Activated naive CD4-positive, alpha-beta T cell treated with anti-CD3 and anti-CD28 coated beads for 36 hours (primary cell): Measurements from ENCODE around the gene UBXN6. TPM values are rescaled to one million over a fixed set of nuclear protein-coding genes. Genes with fewer than 3 reads are reported as not detected.

Source experiments
- CTCF ChIA-PET: fragments of 350-600 bp; sonication (Branson Sonifier 250); formaldehyde crosslinking; loops from one replicate; lab custom pipeline; 2021; ENCODE audit warnings: antibody characterized with exemption; lab: Charles Lee
- DNase-seq: peaks from one replicate; pipeline ENCODE4 v3.0.0-alpha.2; 2020
- H3K27ac Mint-ChIP-seq: one replicate; pipeline ENCODE4 v1.8.0; 2021; ENCODE audit warnings: mild to moderate bottlenecking, mixed read lengths
- H3K27me3 Mint-ChIP-seq: one replicate; pipeline ENCODE4 v1.8.0; 2021; ENCODE audit warnings: low read depth, mixed read lengths
- H3K36me3 Mint-ChIP-seq: one replicate; pipeline ENCODE4 v1.8.0; 2021; ENCODE audit warnings: low read depth, mixed read lengths
- H3K4me1 Mint-ChIP-seq: one replicate; pipeline ENCODE4 v1.8.0; 2021; ENCODE audit warnings: low read depth, mixed read lengths
- H3K4me3 Mint-ChIP-seq: one replicate; pipeline ENCODE4 v1.8.0; 2021; ENCODE audit warnings: mild to moderate bottlenecking, moderate library complexity, mixed read lengths
- H3K9me3 Mint-ChIP-seq: one replicate; pipeline ENCODE4 v1.8.0; 2021; ENCODE audit warnings: mixed read lengths
- intact Hi-C: fragments of 100-400 bp; cut with micrococcal nuclease; formaldehyde crosslinking; loops from one replicate; pipeline ENCODE4 v1.15.1; 2023
- total RNA-seq, 2 experiments: library from RNA; stranded (reverse); gene quantifications; one replicate each; pipeline ENCODE4 v1.2.3, GENCODE V29; 2021

UBXN6 gene, protein sequence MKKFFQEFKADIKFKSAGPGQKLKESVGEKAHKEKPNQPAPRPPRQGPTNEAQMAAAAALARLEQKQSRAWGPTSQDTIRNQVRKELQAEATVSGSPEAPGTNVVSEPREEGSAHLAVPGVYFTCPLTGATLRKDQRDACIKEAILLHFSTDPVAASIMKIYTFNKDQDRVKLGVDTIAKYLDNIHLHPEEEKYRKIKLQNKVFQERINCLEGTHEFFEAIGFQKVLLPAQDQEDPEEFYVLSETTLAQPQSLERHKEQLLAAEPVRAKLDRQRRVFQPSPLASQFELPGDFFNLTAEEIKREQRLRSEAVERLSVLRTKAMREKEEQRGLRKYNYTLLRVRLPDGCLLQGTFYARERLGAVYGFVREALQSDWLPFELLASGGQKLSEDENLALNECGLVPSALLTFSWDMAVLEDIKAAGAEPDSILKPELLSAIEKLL
- total RNA-seq, result 10 to 100 TPM; 28.7 to 36.2 TPM

DNA sequence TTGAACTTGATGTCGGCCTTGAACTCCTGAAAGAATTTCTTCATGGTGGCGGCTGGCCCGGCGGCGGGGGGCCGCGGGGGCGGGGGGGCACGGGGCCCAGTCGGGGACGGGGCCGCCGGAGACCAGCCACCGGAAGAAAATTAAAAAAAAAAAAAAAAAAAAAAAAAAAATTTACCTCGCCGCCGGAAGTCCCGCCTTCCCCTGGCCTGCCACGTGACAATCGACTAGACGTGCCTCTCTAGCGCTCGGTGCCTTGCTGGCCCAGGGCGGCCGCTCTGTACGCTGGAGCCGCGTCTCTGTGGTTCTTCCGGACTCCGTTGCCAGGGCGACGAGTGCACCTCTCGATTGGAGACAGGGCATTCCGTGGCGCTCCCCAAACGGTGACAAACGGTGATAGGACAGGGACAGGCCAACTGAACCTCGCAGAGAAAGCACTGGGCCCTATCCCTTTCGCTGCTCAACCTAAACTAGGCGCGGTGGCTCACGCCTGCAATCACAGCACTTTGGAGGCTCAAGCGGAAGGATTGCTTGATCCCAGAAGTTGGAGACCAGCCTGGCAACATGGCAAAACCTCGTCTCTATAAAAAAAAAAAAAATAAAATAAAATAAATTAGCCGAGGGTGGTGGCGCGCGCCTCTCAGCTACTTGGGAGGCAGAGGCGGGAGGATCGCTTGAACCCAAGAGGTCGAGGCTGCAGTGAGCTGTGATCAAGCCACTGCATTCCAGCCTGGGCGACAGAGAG, at the start of gene UBXN6:
UBXN6 (minus strand) TSS at position 141 of the 742 bp plus-strand sequence; CDS start at position 44, 97 bp downstream.
- Mint-ChIP-seq H3K27me3 (no peaks in the 10 kb centered on the region), H3K4me1 (peaks cover 12% of the 10 kb centered on the region), H3K36me3 (no peaks in the 10 kb centered on the region), H3K27ac (peak within 1 kb of the TSS; percentile 85), H3K9me3 (no peaks in the 10 kb centered on the region), H3K4me3 (peak within 1 kb of the TSS; percentile 86)
- peak; percentile 99 for DNase-seq
- CTCF ChIA-PET, result no interaction called here
- intact Hi-C loops, result loop anchor here (1.0 to 5.0 kb wide), 4 partner anchors 13 to 334 kb away; partner anchors contain the start of genes CHAF1A, FEM1A and YJU2

DNA sequence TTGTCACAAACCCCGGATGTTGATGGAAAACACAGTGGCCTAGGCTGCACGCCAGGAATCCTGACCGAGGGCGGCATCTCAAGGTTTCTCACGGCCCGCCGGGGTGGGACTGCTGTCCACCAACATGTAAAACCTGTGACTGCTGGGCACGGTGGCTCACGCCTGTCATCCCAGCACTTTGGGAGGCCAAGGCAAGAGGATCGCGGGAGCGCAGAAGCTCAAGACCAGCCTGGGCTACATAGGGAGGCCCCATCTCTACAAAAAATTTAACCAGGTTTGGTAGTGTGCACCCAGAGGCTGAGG, 49.5 kb upstream of the UBXN6 start:
- no peaks in the 10 kb centered on the region for H3K9me3 Mint-ChIP-seq
- intact Hi-C loops, result no loop called here
- CTCF ChIA-PET, result interaction anchor here (1.5 kb wide), 1 partner anchor 17 kb away, joined by 3 read pairs; no protein-coding TSS in a partner anchor
- no peaks in the 10 kb centered on the region for H3K36me3 Mint-ChIP-seq
- DNase-seq, result no peak
- H3K27ac Mint-ChIP-seq, result no peak overlapping the region
- H3K27me3 Mint-ChIP-seq, result no peaks in the 10 kb centered on the region
- H3K4me1 Mint-ChIP-seq, result peaks cover 6% of the 10 kb centered on the region
- H3K4me3 Mint-ChIP-seq, result no peak overlapping the region

DNA sequence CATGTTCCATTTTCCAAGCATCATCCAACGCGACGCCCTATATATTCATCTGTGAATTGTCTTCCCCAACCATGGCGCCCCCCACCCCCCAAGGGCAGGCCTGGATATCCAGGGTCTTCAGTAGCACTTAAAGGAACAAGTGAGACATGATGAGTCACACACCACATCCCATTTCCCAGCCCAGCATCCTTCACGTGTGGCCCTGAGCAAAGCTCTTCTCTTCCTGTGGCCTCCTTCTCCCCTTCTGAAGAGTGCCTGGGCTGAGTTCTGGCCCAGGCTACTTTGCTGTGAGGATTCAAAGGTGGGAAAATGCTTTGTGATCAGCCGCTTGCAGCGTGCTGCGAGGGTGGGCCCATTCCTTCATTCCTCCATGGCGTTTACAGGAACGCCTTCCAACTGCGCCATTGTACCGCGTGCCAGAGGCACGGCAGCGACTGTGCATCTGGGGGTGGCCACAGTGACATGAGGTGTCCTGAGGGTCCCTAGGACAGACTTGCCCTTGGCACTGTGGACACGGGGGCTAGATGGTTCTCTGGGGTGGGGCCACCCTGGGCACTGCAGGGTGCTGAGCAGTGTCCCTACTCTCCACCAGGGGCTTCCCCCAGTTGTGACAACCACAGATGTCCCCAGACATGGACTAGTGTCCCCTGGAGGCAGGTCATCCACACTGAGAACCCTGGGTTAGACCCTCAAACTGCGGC, 49.0 kb upstream of the UBXN6 start:
- Mint-ChIP-seq H3K4me1 (peaks cover 6% of the 10 kb centered on the region), H3K27ac (no peak overlapping the region), H3K36me3 (no peaks in the 10 kb centered on the region), H3K27me3 (no peaks in the 10 kb centered on the region), H3K4me3 (no peak overlapping the region), H3K9me3 (no peaks in the 10 kb centered on the region)
- CTCF ChIA-PET, result interaction anchor here (1.5 kb wide), 1 partner anchor 18 kb away, joined by 3 read pairs; no protein-coding TSS in a partner anchor
- DNase-seq, result peak; percentile 24
- intact Hi-C loops, result no loop called here

DNA sequence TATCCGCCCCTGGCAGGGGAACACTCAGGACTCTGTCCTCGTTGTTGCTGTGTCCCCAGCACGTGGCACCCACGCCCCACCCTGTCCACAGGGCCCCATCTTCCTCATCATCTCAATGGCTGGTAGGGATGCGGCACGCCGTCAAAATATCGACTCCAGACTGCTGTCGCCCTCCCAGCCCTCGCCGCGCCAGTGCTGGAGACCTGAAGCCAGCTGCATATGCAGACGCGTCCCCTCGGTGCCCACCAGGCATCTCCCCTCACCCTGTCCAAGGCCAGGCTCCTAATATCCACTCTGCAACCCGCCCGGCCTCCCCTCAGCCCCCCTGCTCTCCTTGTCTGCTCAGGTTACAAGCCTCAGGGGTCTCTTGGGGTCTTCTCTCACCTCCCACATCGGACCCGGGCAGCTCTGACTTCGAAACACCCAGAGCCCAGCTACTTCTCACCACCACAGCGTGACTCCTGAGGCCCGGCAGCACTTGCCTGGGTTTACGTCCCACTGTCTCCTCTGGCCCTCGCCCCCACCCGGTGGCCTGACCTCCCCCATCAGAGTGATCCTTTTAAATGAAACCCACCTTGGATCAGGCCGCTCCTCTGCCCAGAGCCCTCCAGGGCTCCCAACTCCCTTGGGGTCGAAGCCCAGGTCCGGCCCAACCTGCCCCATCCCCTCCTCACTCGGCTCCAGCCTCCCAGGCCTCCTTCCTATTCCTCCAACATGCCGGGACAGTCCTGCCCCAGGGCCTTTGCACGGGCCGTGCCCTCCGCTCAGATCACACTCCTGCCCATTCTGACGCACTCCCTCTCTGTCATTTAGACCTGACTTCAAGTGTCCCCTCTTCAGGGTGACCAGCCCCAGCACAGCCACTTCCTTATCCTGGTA, 48.2 kb upstream of the UBXN6 start:
- Mint-ChIP-seq H3K27me3 (no peaks in the 10 kb centered on the region), H3K27ac (no peak overlapping the region), H3K9me3 (no peaks in the 10 kb centered on the region), H3K4me1 (peaks cover 6% of the 10 kb centered on the region), H3K36me3 (peaks cover under 1% of the 10 kb centered on the region), H3K4me3 (no peak overlapping the region)
- intact Hi-C loops, result no loop called here
- DNase-seq, result no peak
- CTCF ChIA-PET, result no interaction called here

DNA sequence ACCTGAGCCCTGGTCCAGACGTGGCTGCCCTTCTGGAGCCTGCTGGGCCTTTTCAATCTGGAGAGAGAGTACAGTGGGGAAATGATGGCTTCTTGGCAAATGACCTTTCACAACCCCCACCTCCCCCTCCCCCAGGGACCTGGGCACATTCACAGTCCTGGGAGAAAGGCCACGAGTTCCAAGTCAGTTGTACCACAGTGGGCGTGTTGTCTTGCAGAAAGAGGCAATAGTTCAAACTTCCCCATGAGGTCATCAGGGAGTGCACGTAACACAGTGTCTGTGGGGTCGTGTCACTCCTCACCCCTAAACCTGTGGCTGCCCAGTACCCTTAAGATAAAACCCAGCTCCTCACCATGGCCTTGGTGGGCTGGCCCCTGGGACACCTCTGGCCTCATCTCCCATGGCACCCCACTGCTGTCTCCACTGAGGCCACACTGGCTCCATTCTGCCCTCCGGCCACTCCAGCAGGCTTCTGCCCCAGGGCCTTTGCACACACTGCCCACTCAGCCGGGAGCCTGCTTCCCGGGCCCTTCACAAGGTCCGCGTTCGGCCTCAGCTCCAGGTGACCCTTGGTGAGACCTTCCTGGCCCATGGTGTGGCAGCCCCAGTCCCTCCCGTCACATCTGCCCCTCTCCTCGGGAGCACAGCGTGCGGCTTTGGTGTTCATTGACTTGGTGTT, 47.4 kb upstream of the UBXN6 start:
- intact Hi-C loops, result no loop called here
- CTCF ChIA-PET, result no interaction called here
- no peak overlapping the region for H3K4me3 Mint-ChIP-seq
- peaks cover 1% of the 10 kb centered on the region for H3K36me3 Mint-ChIP-seq
- peaks cover 6% of the 10 kb centered on the region for H3K4me1 Mint-ChIP-seq
- no peaks in the 10 kb centered on the region for H3K9me3 Mint-ChIP-seq
- H3K27me3 Mint-ChIP-seq, result no peaks in the 10 kb centered on the region
- no peak for DNase-seq
- H3K27ac Mint-ChIP-seq, result no peak overlapping the region

DNA sequence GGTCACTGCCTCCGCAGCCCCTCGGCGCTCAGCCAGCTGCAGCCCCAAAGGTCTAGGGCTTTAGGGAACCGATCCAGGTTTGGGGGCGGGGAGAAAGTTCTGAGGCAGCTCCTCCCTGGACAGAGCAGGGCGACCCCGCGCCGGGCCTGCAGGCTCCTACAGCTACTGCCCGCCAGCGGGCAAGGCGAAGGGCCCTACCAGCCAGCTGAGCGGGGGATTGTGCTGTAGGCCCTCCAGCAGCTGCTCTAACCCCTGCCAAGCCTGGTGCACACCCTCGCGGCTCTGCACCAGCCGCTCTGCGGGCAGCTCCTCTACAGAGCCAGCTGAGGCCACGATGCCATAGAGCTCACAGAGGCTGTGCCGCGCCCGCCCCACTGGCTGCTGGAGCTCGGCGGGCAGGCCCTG, 46.7 kb upstream of the UBXN6 start:
- Mint-ChIP-seq H3K27ac (no peak overlapping the region), H3K9me3 (no peaks in the 10 kb centered on the region), H3K36me3 (peaks cover 1% of the 10 kb centered on the region), H3K4me3 (no peak overlapping the region), H3K4me1 (peaks cover 6% of the 10 kb centered on the region), H3K27me3 (no peaks in the 10 kb centered on the region)
- no peak for DNase-seq
- intact Hi-C loops, result no loop called here
- CTCF ChIA-PET, result interaction anchor here (0.6 kb wide), 1 partner anchor 55 kb away, joined by 3 read pairs; no protein-coding TSS in a partner anchor

DNA sequence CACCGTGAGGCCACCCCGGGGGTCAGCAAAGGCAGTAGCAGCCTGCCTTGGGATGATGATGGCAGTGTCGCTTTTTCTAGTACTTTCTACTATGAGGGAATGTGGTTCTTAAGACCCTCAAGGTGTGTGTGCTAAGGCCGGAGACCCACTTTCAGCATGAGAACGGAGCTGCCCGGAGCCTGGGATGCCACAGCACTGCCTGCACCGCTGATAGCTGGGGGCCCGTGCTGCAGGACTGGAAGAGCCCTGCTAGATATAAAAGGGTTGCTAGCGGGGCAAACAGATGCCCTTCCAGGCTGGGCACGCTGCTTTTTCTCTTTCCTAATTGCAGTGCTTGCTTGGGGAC, 46.2 kb upstream of the UBXN6 start:
- peaks cover 6% of the 10 kb centered on the region for H3K4me1 Mint-ChIP-seq
- H3K27me3 Mint-ChIP-seq, result no peaks in the 10 kb centered on the region
- intact Hi-C loops, result no loop called here
- CTCF ChIA-PET, result interaction anchor here (0.6 kb wide), 1 partner anchor 55 kb away, joined by 3 read pairs; no protein-coding TSS in a partner anchor
- H3K4me3 Mint-ChIP-seq, result no peak overlapping the region
- H3K9me3 Mint-ChIP-seq, result no peaks in the 10 kb centered on the region
- peaks cover 1% of the 10 kb centered on the region for H3K36me3 Mint-ChIP-seq
- no peak for DNase-seq
- no peak overlapping the region for H3K27ac Mint-ChIP-seq

DNA sequence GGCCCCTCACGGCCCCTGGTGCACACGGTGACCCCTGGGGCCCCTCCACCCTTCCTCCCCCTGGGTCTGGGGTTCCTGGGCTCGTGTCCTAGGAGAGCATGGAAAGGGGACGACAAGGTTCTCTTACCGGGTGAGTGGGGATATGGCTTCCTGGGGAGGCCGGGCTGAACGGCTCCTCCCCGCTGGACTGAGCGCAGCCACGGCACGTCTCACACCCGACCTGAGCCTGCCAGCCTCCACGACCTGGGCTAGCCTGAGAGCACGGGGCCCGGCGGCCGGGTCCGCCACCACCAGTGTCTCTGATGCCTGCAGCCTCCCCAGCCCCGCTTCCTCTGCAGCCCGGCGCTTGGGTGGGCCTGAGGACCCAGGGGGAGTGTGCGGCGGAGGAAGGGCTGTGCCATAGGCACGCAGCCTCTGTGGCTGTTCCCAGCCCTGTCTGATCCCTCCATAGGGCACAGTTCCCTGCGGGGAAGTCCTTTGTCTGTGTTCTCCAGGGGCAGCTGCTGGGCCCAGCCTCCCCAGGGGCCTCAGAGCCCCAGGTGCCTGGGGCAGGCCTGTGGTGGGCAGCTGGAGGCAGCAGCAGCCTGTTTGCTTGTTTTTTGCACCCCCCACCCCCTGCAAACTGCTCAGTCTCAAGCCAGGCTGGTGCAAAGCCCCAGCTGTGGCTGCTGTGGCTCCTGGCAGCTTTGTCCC, 45.7 kb upstream of the UBXN6 start:
- H3K4me1 Mint-ChIP-seq, result peaks cover 6% of the 10 kb centered on the region
- no peaks in the 10 kb centered on the region for H3K9me3 Mint-ChIP-seq
- no peak overlapping the region for H3K4me3 Mint-ChIP-seq
- DNase-seq, result no peak
- H3K27ac Mint-ChIP-seq, result no peak overlapping the region
- peaks cover 1% of the 10 kb centered on the region for H3K36me3 Mint-ChIP-seq
- intact Hi-C loops, result no loop called here
- no peaks in the 10 kb centered on the region for H3K27me3 Mint-ChIP-seq
- CTCF ChIA-PET, result no interaction called here

DNA sequence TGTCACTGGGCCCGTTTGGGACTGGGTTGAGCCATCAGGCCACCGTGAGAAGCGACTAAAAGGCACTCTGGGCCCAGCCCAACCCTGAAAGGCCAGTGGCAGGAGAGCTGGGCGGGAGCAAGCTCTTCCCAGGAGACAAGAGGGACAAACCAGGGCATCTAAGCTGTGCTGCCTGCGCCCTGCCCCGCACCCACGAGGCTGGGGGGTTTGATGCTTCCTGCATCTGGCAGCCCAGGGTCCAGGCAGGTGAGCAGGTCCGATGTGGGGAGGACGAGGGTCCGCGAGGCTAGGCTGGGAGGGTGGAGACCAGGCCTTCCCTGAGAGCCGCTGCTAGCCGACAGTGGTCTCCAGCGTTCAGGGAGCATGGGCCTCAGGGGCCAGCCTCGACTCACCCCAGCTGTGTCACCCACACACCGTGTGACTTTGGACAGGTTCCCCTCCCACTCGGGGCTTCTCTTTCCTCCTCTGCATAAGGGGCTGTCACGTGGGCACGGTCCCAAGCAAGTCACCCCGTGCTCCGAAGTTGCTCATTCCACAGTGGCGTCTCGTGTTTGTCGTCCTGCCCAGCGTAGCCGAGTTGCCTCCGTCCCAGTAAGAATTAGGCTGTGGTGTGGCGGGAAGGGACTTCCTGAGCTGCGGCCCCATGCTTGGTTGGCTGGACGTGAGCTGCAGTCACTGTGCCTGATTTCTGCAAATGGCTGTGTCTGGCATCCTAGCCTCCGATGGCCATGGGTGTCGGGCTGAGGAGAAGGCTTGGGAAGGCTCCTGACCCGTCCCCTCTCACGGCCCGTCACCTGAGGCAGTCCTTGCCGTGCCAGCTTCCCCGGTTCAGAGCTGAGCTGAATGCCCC, 44.9 kb upstream of the UBXN6 start:
- DNase-seq, result no peak
- Mint-ChIP-seq H3K9me3 (no peaks in the 10 kb centered on the region), H3K4me3 (no peak overlapping the region), H3K36me3 (peaks cover 1% of the 10 kb centered on the region), H3K27ac (no peak overlapping the region), H3K4me1 (peaks cover 6% of the 10 kb centered on the region), H3K27me3 (no peaks in the 10 kb centered on the region)
- CTCF ChIA-PET, result no interaction called here
- intact Hi-C loops, result no loop called here

DNA sequence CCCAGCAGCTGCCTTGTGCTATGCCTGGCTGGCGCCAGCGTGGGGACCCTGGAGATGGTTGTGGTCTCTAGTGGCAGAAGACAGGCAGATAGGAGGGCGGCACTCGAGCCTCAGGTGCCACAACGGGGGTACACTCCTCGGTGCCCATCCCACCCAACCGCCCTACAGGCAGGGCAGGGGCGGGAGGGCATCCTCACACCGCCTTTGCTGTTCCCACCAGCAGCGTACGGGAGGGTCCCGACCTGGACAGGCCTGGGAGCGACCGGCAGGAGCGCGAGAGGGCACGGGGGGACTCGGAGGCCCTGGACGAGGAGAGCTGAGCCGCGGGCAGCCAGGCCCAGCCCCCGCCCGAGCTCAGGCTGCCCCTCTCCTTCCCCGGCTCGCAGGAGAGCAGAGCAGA, 44.1 kb upstream of the UBXN6 start:
- H3K27me3 Mint-ChIP-seq, result no peaks in the 10 kb centered on the region
- no peak overlapping the region for H3K27ac Mint-ChIP-seq
- H3K36me3 Mint-ChIP-seq, result peaks cover 1% of the 10 kb centered on the region
- intact Hi-C loops, result no loop called here
- no peak for DNase-seq
- H3K4me1 Mint-ChIP-seq, result peaks cover 5% of the 10 kb centered on the region
- CTCF ChIA-PET, result no interaction called here
- H3K4me3 Mint-ChIP-seq, result no peak overlapping the region
- no peaks in the 10 kb centered on the region for H3K9me3 Mint-ChIP-seq
